Putamen (tissue), 1 donor: ENCODE results near the gene ITGA4.

ENCODE experiments used
- DNase-seq: peaks from one replicate; pipeline ENCODE4 v3.0.0-alpha.2; 2016; ENCODE audit warnings: low spot score

The ITGA4 gene

DNA sequence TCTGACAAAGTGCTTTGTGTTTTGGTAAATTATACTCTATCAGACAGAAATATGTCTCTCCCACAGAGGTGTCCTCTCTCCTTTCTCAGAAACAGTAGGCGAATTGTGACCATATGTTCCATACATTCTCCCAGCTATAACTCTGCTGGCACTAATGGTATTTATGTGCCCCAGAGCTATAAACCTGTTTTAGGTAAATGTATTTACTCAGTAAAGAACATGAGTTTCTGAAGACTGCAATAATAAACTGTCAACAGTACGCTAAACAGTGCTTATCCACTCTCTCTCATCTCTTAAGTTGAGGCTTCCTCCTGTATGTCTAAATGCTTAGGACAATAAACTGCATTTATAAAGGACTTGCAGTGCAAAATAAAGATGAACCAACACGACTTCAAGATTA lies 58.5 kb downstream of the ITGA4 start:
- no peak for DNase-seq

DNA sequence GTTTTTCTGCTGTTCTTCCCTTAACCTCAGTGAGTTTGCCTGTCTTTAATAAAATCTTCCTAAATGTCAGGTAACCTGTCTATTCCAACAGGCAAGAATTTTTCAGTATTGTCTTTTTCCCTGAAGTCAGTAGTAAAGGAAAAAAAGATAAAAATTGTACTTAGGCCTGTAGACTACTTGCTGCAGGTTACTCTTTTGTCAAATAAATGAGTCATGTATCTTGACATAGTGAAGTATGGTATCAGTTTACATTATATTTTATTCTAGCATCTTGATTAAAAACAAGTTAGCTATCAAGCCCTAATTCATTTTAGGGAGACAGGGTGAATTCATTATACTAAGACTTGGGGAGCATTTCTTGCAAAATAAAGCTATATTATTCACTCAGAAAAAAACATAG lies 59.8 kb downstream of the ITGA4 start:
- no peak for DNase-seq

DNA sequence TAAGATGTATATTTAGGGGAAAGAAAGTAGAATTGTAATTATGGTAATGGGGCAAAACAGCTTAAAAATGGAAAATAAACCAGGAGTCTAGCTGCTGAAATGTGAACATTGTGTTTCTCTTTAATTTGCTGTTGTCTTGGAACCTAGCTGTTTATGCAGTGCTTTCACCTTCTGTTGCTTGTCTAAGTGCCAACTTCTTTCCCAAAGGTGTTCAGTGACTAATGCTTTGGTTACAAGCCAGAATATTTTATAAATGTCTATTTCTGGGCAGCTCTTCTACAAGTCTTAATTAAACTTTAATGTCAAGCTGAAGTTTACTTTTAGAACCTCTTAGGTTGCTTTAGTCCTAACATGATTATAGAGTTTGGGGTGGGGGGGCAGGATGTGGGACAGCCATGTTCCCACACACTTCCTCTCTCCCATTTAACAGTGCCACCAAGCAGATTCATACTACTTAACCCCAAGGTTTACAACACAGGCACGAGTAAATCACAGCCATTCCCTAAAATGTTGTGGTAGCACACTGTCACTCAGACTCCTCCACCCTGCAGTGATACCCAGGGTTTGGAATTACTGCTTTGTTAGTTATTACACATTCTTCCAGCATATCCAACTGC lies 60.6 kb downstream of the ITGA4 start:
- DNase-seq: no peak

DNA sequence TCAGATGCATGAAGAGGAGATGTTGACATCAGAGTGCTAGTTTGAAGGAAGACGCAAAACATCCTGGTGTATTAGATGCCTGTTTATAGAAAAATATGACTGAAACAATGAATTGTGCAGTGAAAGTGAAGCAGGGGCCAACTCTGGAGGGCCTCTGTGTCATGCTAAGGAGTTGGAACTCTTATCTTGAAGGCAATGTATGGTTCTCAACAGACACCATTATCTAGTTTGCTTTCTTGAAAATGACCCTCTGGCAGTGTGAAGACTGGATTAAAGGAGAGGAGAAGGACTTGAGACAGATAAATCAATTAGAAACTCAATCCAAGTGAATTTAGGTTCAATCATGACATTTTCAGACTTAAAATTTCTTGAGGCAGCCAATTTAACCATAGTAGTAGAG lies 63.1 kb downstream of the ITGA4 start:
- DNase-seq: no peak

DNA sequence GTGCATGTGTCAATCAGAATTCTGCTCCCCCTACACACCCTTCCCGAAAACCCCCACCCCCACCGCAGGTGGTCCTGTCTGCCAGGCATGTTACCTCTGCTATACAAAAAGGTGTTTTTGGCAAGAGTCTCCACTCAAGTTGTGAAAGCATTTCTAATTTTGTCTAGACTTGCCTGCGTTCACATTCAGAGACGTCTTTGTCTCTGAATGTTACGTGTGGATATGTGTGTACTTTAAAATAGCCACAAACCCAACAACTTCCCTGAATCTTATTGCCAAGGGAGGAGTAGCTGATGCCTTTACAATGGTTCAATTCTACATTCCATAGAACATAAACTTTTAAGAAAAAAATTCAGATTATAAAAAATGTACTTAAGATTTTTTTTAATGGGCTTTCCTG lies 66.6 kb downstream of the ITGA4 start:
- DNase-seq: no peak

DNA sequence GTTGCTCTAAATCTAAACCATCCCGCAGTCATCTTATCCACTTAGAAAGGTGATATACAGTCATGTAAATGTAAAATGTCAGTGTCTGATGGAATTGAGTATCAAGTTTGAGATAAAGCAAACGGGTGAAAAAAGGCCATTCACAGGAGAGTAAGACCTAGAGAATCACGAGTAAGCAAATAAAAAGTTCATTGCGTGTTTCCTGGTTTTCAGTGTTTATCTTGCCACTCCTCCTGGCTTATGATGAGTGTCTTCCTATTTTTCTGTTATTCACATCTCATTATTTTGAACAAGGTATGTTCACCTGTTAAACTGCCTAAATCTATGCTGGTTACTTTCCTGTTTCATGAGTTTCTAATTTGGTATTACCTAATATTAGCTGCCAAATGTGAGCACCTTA lies 68.8 kb downstream of the ITGA4 start:
- DNase-seq: no peak

DNA sequence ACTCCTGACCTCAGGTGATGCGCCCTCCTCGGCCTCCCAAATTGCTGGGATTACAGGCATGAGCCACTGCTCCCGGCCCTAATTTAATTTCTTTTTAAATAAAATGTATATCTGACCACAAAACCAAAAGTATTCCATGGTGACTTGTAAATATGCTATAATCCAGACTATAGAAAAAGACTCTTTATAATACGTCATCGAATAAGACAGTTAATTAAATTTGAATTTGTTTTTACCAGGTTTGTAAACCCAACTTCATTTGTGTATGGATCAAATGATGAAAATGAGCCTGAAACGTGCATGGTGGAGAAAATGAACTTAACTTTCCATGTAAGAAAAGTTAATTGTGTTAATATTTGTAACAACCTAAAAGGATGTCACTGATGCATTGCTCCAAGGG lies 69.9 kb downstream of the ITGA4 start:
- DNase-seq: no peak

- no peak for DNase-seq
These were observed 71.3 kb downstream of the ITGA4 start for GRCh38 chr2:181528441-181528840.

- DNase-seq: no peak
These were observed 79.5 kb downstream of the ITGA4 start for GRCh38 chr2:181536730-181537129.

DNA sequence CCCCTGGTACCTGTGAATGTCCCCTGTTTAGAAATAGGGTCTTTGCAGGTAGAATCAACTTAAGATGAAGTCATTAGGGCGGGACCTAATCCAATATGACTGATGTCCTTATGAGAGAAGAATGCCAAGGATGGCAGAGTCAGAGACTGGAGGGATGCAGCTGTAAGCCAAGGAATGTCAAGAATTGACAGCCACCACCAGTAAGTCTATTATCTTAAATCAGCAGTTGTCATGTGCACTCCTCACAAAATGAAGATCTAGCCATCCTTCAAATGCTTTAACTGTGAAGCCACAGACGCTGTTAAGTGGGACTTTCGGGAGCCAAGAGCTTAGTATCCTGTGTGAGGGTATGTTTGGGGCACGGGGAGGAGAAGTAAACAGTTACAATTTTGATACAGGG lies 83.2 kb downstream of the ITGA4 start:
- no peak for DNase-seq

DNA sequence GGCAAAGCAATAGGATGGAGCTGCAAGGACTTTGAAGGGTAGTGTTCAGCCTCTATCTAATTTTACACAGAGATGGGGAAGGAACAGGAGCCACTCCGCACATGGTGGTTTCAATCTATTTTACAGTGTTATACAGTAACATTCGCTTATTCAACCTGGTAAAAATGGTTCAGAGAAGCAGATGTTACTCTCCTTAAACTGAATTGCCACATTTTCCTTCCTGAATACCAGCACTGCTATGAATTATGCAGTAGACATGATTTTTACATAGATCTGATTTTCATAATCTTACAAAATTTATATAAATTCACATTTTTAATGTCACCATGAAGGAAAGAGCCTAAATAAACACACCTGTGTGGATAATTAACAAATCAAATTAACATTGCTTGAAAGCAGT lies 85.0 kb downstream of the ITGA4 start:
- DNase-seq: no peak

- no peak for DNase-seq
These were observed 88.9 kb downstream of the ITGA4 start for GRCh38 chr2:181546086-181546485.

- no peak for DNase-seq
These were observed 95.6 kb downstream of the ITGA4 start for GRCh38 chr2:181552808-181553207.

GRCh38 chr2:181553244-181553643 lies 96.1 kb downstream of the ITGA4 start:
- DNase-seq: no peak

DNA sequence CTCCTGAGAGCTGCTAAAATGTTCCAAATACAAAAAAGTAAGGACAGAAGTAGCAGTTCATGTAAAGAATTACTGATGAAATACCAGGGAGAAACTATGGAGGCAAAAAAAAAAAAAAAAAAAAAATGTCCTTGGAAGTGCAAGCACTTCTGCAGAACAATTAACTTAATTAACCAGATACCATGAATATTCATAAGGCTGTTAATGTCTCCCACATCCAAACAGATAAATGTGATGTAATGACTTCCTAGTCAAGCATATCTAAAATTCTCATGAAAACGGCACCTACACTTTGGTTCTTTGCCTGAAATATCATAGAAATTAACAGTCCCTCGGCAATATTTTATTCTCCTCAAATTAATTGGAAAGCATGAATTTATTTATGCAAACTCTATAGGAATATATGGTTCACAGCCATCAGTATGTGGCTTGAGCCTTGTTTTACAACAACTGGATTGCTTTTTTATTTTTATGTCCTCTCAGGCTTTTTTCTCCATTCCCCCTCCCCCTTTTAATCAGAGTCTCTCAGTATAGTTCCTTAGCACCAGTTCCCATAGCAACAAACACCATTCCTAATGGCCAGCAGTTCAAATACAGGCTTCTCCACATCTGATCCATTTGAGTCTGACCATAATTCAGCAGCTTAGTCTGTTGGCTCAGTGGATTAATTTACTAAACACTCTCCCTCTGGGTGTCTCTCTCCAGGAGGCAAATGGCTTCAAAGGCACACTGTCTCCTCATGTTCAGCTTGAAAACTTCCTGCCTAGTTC lies 97.1 kb downstream of the ITGA4 start:
- DNase-seq: no peak

DNA sequence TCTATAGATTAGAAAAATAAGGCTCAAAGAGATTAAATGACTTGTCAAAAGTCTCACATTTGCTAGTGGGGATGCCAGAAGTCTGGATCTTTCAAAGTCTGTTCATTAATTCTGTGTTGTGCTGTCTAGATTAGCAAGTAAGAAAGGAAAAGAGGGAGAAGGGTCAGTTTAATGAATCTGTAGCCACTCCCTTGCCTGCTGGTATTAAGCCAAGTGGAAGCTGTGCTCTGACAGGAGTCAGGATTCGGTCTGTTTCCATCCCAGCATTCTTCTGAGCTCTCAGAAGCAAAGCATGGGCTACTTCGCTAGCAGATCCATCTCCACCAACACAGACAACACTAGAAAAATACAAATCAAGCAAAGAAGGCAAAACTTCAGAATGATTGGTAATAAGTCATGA lies 101.2 kb downstream of the ITGA4 start:
- DNase-seq: no peak

- DNase-seq: no peak
These were observed 106.0 kb downstream of the ITGA4 start for GRCh38 chr2:181563101-181563692.

DNA sequence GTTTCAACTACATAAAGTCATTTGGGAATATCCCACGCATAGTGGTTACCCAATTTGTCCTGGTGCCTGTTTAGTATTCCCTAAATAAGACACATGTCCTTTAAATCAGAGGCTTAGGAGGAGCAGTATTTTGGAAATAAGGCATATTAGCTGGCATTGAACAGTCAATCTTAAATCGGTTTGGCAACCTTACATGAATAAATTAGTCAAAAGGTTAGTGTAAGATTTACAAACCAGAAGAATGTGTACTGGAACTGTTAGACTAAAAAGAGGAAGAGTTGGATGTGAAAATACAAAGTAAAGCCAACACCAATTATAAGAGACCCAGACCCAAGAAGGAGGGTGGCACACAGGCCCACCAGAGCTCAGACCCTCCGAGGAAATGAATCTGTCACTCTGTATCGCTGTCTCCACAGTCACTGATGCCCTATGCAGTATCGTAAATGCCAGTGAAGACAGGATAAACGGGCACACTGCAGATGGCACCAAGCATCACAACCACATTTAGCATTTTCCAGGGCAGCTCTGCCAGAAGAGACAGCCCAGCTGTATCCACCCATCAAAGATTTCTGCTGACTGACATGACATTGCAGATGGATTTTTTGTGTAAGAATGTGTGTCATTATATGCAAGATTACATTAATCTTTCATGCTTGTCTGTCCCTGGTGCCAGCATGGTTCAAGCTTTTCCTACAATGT lies 109.3 kb downstream of the ITGA4 start:
- no peak for DNase-seq

- DNase-seq: no peak
These were observed 112.9 kb downstream of the ITGA4 start for GRCh38 chr2:181570059-181570458.

GRCh38 chr2:181570833-181571661 lies 113.9 kb downstream of the ITGA4 start:
- DNase-seq: no peak

- no peak for DNase-seq
These were observed 116.1 kb downstream of the ITGA4 start for GRCh38 chr2:181573140-181573736.

GRCh38 chr2:181574321-181574720 lies 117.1 kb downstream of the ITGA4 start:
- no peak for DNase-seq
